K562 (cell line): ENCODE measurements around the gene LINS1. TPM values are rescaled to one million over a fixed set of nuclear protein-coding genes. Genes with fewer than 3 reads are reported as not detected.

ENCODE experiments used
- ATF6 ChIP-seq: sonication (generic); formaldehyde crosslinking; IDR thresholded peaks from 2 replicates; pipeline ENCODE4 v1.4.0; 2020; ENCODE audit warnings: mild to moderate bottlenecking, missing genetic modification reagents
- BDP1 ChIP-seq: IDR thresholded peaks from 3 replicates; pipeline ENCODE4 v1.6.1; 2011; ENCODE audit not compliant: insufficient read length, insufficient read depth
- ETV6 ChIP-seq, 3 experiments: fragments of 150-350 bp in 1 of 3; sonication (generic) in 1 of 3; formaldehyde crosslinking in 1 of 3; IDR thresholded peaks; 2 replicates each; pipeline versions ENCODE4 v1.6.1 to v1.8.0; 2014 to 2022; ENCODE audit warnings: borderline replicate concordance in 2 of 3, low read depth in 2 of 3, antibody characterized with exemption in 1 of 3, low read length in 1 of 3, mild to moderate bottlenecking in 1 of 3, missing genetic modification reagents in 1 of 3
- GTF2A2 ChIP-seq: IDR thresholded peaks from 2 replicates; pipeline ENCODE4 v1.6.1; 2016; ENCODE audit warnings: mild to moderate bottlenecking, missing genetic modification characterization, missing compliant biosample characterization
- HMGN3 ChIP-seq: IDR thresholded peaks from 2 replicates; pipeline ENCODE4 v1.6.1; 2011; ENCODE audit warnings: borderline replicate concordance, low read depth, mild to moderate bottlenecking, mixed read lengths, low read length; ENCODE audit not compliant: insufficient read length; ENCODE audit errors: extremely low read depth
- JUN ChIP-seq, 2 experiments: sonication (generic) in 1 of 2; formaldehyde crosslinking in 1 of 2; IDR thresholded peaks; 2 replicates each; pipeline versions ENCODE4 v1.6.1 to v1.8.0; 2012 to 2022; ENCODE audit warnings: borderline replicate concordance in 2 of 2, mild to moderate bottlenecking in 2 of 2, improper control_type of control experiment in 1 of 2, low read depth in 1 of 2, low read length in 1 of 2, missing genetic modification reagents in 1 of 2
- MAZ ChIP-seq, 2 experiments: fragments of 450-650 bp in 1 of 2; sonication (generic) in 1 of 2; formaldehyde crosslinking; IDR thresholded peaks in 1 of 2; conservative IDR thresholded peaks in 1 of 2; 2 replicates each; pipeline versions ENCODE4 v1.4.0 to v1.5.0; 2020; ENCODE audit warnings: mild to moderate bottlenecking in 1 of 2, missing genetic modification reagents in 1 of 2
- NR1H2 ChIP-seq: sonication (generic); formaldehyde crosslinking; IDR thresholded peaks from 2 replicates; pipeline ENCODE4 v1.4.0; 2020; ENCODE audit warnings: mild to moderate bottlenecking, missing genetic modification reagents
- PRPF4 ChIP-seq: fragments of 200-400 bp; formaldehyde crosslinking; IDR thresholded peaks from one replicate; pipeline ENCODE4 v1.6.1; 2017; ENCODE audit warnings: low read length, low read depth, mild to moderate bottlenecking; ENCODE audit not compliant: insufficient read depth, poor library complexity, severe bottlenecking
- TAL1 ChIP-seq: fragments of 450-650 bp; IDR thresholded peaks from 2 replicates; pipeline ENCODE4 v1.6.1; 2016; ENCODE audit warnings: mild to moderate bottlenecking
- XRCC5 ChIP-seq: fragments of 200-400 bp; formaldehyde crosslinking; IDR thresholded peaks from 2 replicates; pipeline ENCODE4 v1.6.1; 2017; ENCODE audit warnings: low read depth, mild to moderate bottlenecking, low read length
- ZBTB5 ChIP-seq: fragments of 450-650 bp; IDR thresholded peaks from 2 replicates; pipeline ENCODE4 v1.6.1; 2017; ENCODE audit warnings: antibody characterized with exemption
- ZNF511 ChIP-seq: sonication (generic); formaldehyde crosslinking; IDR thresholded peaks from 2 replicates; pipeline ENCODE4 v1.8.0; 2022; ENCODE audit warnings: mild to moderate bottlenecking, missing genetic modification reagents
- ZNF561 ChIP-seq: fragments of 450-650 bp; formaldehyde crosslinking; conservative IDR thresholded peaks from 2 replicates; pipeline ENCODE4 v1.4.0; 2020; ENCODE audit warnings: mild to moderate bottlenecking, moderate library complexity
- polyA plus RNA-seq, 8 experiments: library from polyadenylated mRNA; depleted of rRNA in 4 of 8; stranded (reverse) in 5 of 8; unstranded in 3 of 8; fragments of >200 nt; fragmentation: Nextera tagmentation in 2 of 8; fragmentation: Illumina TruSeq in 1 of 8; extraction: Ambion mirVana in 2 of 8; extraction: Trizol in 1 of 8; gene quantifications; 2 replicates each; pipeline versions ENCODE4 v1.2.1 to v1.2.3, GENCODE V29; 2011 to 2014; ENCODE audit warnings: inconsistent platforms in 1 of 8, missing spikeins in 1 of 8
- total RNA-seq, 7 experiments: library from RNA; depleted of rRNA in 6 of 7; stranded (reverse); fragments of >200 nt in 6 of 7; fragmentation: Illumina TruSeq in 2 of 7; extraction: Trizol in 2 of 7; gene quantifications; 2 replicates each; pipeline versions ENCODE4 v1.2.1 to v1.2.3, GENCODE V29; 2011 to 2021; ENCODE audit warnings: low replicate concordance in 1 of 7
- TF ChIP-seq, protein P1 (sequence below): IDR thresholded peaks from 2 replicates; pipeline ENCODE4 v1.6.1; 2016; ENCODE audit warnings: missing genetic modification characterization, missing compliant biosample characterization
- TF ChIP-seq, protein P2 (sequence below), 3 experiments: IDR thresholded peaks in 2 of 3; conservative IDR thresholded peaks in 1 of 3; 2 replicates each; pipeline ENCODE4 v1.5.1; 2011 to 2012; ENCODE audit warnings: low read length in 3 of 3, mild to moderate bottlenecking in 3 of 3, control low read depth in 2 of 3, improper control_type of control experiment in 1 of 3, inconsistent platforms in 1 of 3, low read depth in 1 of 3, mixed read lengths in 1 of 3, moderate library complexity in 1 of 3; ENCODE audit not compliant: insufficient read depth in 2 of 3

Gene LINS1
- total and polyA plus RNA-seq, 9 of the 15 experiments (the other 6 are each of a cell fraction or from before 2014, with no cell fraction given), result 15.4 to 31.4 (median 24.6) TPM

- TF ChIP-seq, protein P1, sequence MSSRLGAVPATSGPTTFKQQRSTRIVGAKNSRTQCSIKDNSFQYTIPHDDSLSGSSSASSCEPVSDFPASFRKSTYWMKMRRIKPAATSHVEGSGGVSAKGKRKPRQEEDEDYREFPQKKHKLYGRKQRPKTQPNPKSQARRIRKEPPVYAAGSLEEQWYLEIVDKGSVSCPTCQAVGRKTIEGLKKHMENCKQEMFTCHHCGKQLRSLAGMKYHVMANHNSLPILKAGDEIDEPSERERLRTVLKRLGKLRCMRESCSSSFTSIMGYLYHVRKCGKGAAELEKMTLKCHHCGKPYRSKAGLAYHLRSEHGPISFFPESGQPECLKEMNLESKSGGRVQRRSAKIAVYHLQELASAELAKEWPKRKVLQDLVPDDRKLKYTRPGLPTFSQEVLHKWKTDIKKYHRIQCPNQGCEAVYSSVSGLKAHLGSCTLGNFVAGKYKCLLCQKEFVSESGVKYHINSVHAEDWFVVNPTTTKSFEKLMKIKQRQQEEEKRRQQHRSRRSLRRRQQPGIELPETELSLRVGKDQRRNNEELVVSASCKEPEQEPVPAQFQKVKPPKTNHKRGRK (tag), result no peak
- TF ChIP-seq ZNF561 (CRISPR knock-in tag), result no peak
- TF ChIP-seq, protein P2, sequence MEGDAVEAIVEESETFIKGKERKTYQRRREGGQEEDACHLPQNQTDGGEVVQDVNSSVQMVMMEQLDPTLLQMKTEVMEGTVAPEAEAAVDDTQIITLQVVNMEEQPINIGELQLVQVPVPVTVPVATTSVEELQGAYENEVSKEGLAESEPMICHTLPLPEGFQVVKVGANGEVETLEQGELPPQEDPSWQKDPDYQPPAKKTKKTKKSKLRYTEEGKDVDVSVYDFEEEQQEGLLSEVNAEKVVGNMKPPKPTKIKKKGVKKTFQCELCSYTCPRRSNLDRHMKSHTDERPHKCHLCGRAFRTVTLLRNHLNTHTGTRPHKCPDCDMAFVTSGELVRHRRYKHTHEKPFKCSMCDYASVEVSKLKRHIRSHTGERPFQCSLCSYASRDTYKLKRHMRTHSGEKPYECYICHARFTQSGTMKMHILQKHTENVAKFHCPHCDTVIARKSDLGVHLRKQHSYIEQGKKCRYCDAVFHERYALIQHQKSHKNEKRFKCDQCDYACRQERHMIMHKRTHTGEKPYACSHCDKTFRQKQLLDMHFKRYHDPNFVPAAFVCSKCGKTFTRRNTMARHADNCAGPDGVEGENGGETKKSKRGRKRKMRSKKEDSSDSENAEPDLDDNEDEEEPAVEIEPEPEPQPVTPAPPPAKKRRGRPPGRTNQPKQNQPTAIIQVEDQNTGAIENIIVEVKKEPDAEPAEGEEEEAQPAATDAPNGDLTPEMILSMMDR (IDR thresholded peaks at IDR 0.05 in 2 of 3, conservative IDR thresholded peaks at IDR 0.05 in 1 of 3; ENCODE audit: insufficient read depth in 2 of 3, low read depth in 1 of 3, low read length in 3 of 3), result no peak
- 0 out of 2 replicates have a peak, but pooled peaks have one; percentile 71 for TF ChIP-seq XRCC5
- TF ChIP-seq GTF2A2 (tag), result no peak
- TF ChIP-seq ZBTB5, result no peak
- no peak for TF ChIP-seq ZNF511 (CRISPR knock-in tag)
- TF ChIP-seq BDP1, result no peak
- TF ChIP-seq PRPF4, result no peak
- TF ChIP-seq TAL1, result no peak
- TF ChIP-seq ETV6 (IDR thresholded peaks at IDR 0.05; ENCODE audit: borderline replicate concordance in 1 of 2, low read depth in 2 of 2, low read length in 1 of 2), result no peak
- TF ChIP-seq ETV6 (CRISPR knock-in tag; IDR thresholded peaks at IDR 0.05; ENCODE audit: borderline replicate concordance), result no peak
- no peak for TF ChIP-seq ATF6 (CRISPR knock-in tag)
- no peak for TF ChIP-seq NR1H2 (CRISPR knock-in tag)
- TF ChIP-seq JUN (IDR thresholded peaks at IDR 0.05; ENCODE audit: borderline replicate concordance, low read depth, low read length), result 0 out of 2 replicates have a peak, but pooled peaks have one; percentile 9
- no peak for TF ChIP-seq JUN (CRISPR knock-in tag; IDR thresholded peaks at IDR 0.05; ENCODE audit: borderline replicate concordance)
- TF ChIP-seq MAZ (CRISPR knock-in tag; conservative IDR thresholded peaks at IDR 0.05 in 1 of 2, IDR thresholded peaks at IDR 0.05 in 1 of 2), result peak; percentile 99 to 100
- peak; percentile 42 for TF ChIP-seq HMGN3
These were observed at the start of gene LINS1, which contains the start of gene ASB7 (continued) for GRCh38 chr15:100602064-100602822.
